Karpas-422 (cell line): ENCODE results near the gene RSU1. TPM values are rescaled to one million over a fixed set of nuclear protein-coding genes. Genes with fewer than 3 reads are reported as not detected.

Experiments used
- DNase-seq: peaks from one replicate; pipeline ENCODE4 v3.0.0-alpha.2; 2015
- H2AFZ ChIP-seq: fragments of 200-600 bp; sonication (generic); 2 replicates; pipeline ENCODE4 v1.6.1; 2014; ENCODE audit warnings: antibody characterized with exemption, low read length, mixed read lengths
- H3K27ac ChIP-seq: fragments of 200-600 bp; sonication (generic); 2 replicates; pipeline ENCODE4 v1.5.1; 2014; ENCODE audit warnings: mild to moderate bottlenecking, low read length, moderate library complexity
- H3K27me3 ChIP-seq: fragments of 200-600 bp; sonication (generic); 2 replicates; pipeline ENCODE4 v1.6.1; 2014; ENCODE audit warnings: low read length, mixed read lengths
- H3K36me3 ChIP-seq: fragments of 200-600 bp; sonication (generic); 2 replicates; pipeline ENCODE4 v1.6.1; 2014; ENCODE audit warnings: low read length, mixed read lengths; ENCODE audit not compliant: insufficient read depth
- H3K4me1 ChIP-seq: fragments of 200-600 bp; sonication (generic); 2 replicates; pipeline ENCODE4 v1.6.1; 2014; ENCODE audit warnings: mild to moderate bottlenecking, low read length, mixed read lengths
- H3K4me2 ChIP-seq: fragments of 200-600 bp; sonication (generic); 2 replicates; pipeline ENCODE4 v1.6.1; 2014; ENCODE audit warnings: low read length, low read depth, mild to moderate bottlenecking; ENCODE audit not compliant: poor library complexity, severe bottlenecking
- H3K4me3 ChIP-seq: fragments of 200-600 bp; sonication (generic); 2 replicates; pipeline ENCODE4 v1.5.1; 2014; ENCODE audit warnings: mild to moderate bottlenecking, antibody characterized with exemption, low read length, mixed read lengths
- H3K79me2 ChIP-seq: fragments of 200-600 bp; sonication (generic); 2 replicates; pipeline ENCODE4 v1.6.1; 2014; ENCODE audit warnings: mild to moderate bottlenecking, low read length, mixed read lengths
- H3K9ac ChIP-seq: fragments of 200-600 bp; sonication (generic); 2 replicates; pipeline ENCODE4 v1.6.0; 2014; ENCODE audit warnings: low read length
- H3K9me2 ChIP-seq: fragments of 200-600 bp; sonication (generic), shearing (Covaris generic); replicated peaks from 2 replicates; pipeline ENCODE4 v1.6.0; 2014; ENCODE audit warnings: mild to moderate bottlenecking, low read length, moderate library complexity; ENCODE audit not compliant: insufficient read depth
- H3K9me3 ChIP-seq: fragments of 300-700, 200-600 bp; sonication (generic); 2 replicates; pipeline ENCODE4 v1.6.1; 2014; ENCODE audit warnings: low read length, mixed read lengths
- H4K20me1 ChIP-seq: fragments of 200-600 bp; sonication (generic); 2 replicates; pipeline ENCODE4 v1.6.1; 2014; ENCODE audit warnings: mild to moderate bottlenecking, antibody characterized with exemption, low read length, low read depth; ENCODE audit not compliant: insufficient read depth
- total RNA-seq: library from RNA; depleted of rRNA; stranded (reverse); fragments of >200 nt; shearing (Covaris generic); gene quantifications from 2 replicates; pipeline ENCODE4 v1.2.3, GENCODE V29; 2014; ENCODE audit warnings: low replicate concordance

Gene RSU1
- total RNA-seq, 1 experiment from 2014 or later, result 83.9 TPM

- Histone ChIP-seq H3K27me3 (no peaks in the 10 kb centered on the region), H3K4me1 (no peaks in the 10 kb centered on the region), H4K20me1 (no peaks in the 10 kb centered on the region), H3K4me3 (no peak overlapping the region), H3K9ac (no peak overlapping the region), H3K4me2 (no peak overlapping the region), H2AFZ (no peak overlapping the region), H3K27ac (no peak overlapping the region), H3K36me3 (no peaks in the 10 kb centered on the region), H3K9me2 (no peaks in the 10 kb centered on the region), H3K79me2 (no peaks in the 10 kb centered on the region), H3K9me3 (no peaks in the 10 kb centered on the region)
- peak; percentile 62 for DNase-seq
These were observed 204.9 kb downstream of the RSU1 start for GRCh38 chr10:16612115-16612980.

GRCh38 chr10:16611037-16611436, 206.2 kb downstream of the RSU1 start:
- no peak overlapping the region for H3K4me2 ChIP-seq
- no peaks in the 10 kb centered on the region for H3K9me2 ChIP-seq
- no peaks in the 10 kb centered on the region for H3K9me3 ChIP-seq
- no peak overlapping the region for H3K9ac ChIP-seq
- H3K79me2 ChIP-seq, result no peaks in the 10 kb centered on the region
- H3K27ac ChIP-seq, result no peak overlapping the region
- no peak overlapping the region for H3K4me3 ChIP-seq
- no peaks in the 10 kb centered on the region for H3K36me3 ChIP-seq
- H3K4me1 ChIP-seq, result no peaks in the 10 kb centered on the region
- no peaks in the 10 kb centered on the region for H3K27me3 ChIP-seq
- H2AFZ ChIP-seq, result no peak overlapping the region
- no peak for DNase-seq
- no peaks in the 10 kb centered on the region for H4K20me1 ChIP-seq

- Histone ChIP-seq H3K9me2 (no peaks in the 10 kb centered on the region), H3K79me2 (no peaks in the 10 kb centered on the region), H2AFZ (no peak overlapping the region), H3K4me3 (no peak overlapping the region), H3K4me1 (no peaks in the 10 kb centered on the region), H3K4me2 (no peak overlapping the region), H3K9ac (no peak overlapping the region), H3K36me3 (no peaks in the 10 kb centered on the region), H3K27me3 (no peaks in the 10 kb centered on the region), H3K9me3 (no peaks in the 10 kb centered on the region), H4K20me1 (no peaks in the 10 kb centered on the region), H3K27ac (no peak overlapping the region)
- no peak for DNase-seq
These were observed 208.0 kb downstream of the RSU1 start for GRCh38 chr10:16609211-16609610.

GRCh38 chr10:16606923-16607322, 210.3 kb downstream of the RSU1 start:
- H3K79me2 ChIP-seq, result no peaks in the 10 kb centered on the region
- no peaks in the 10 kb centered on the region for H3K9me3 ChIP-seq
- H3K4me1 ChIP-seq, result no peaks in the 10 kb centered on the region

GRCh38 chr10:16606421-16606820, 210.8 kb downstream of the RSU1 start:
- H3K9ac ChIP-seq, result no peak overlapping the region
- H3K27me3 ChIP-seq, result no peaks in the 10 kb centered on the region
- no peak overlapping the region for H3K4me2 ChIP-seq
- H3K79me2 ChIP-seq, result no peaks in the 10 kb centered on the region
- no peak overlapping the region for H3K4me3 ChIP-seq
- H2AFZ ChIP-seq, result no peak overlapping the region
- H3K27ac ChIP-seq, result no peak overlapping the region
- H3K9me3 ChIP-seq, result no peaks in the 10 kb centered on the region
- no peaks in the 10 kb centered on the region for H4K20me1 ChIP-seq
- no peaks in the 10 kb centered on the region for H3K4me1 ChIP-seq
- no peaks in the 10 kb centered on the region for H3K36me3 ChIP-seq
- no peak for DNase-seq
- H3K9me2 ChIP-seq, result no peaks in the 10 kb centered on the region

More at GRCh38 chr10:16606923-16607322, 210.3 kb downstream of the RSU1 start:
- no peaks in the 10 kb centered on the region for H3K9me2 ChIP-seq
- H4K20me1 ChIP-seq, result no peaks in the 10 kb centered on the region
- H3K36me3 ChIP-seq, result no peaks in the 10 kb centered on the region
- no peak overlapping the region for H3K27ac ChIP-seq
- H3K4me3 ChIP-seq, result no peak overlapping the region
- DNase-seq, result no peak
- no peak overlapping the region for H3K9ac ChIP-seq
- H3K4me2 ChIP-seq, result no peak overlapping the region
- no peaks in the 10 kb centered on the region for H3K27me3 ChIP-seq
- H2AFZ ChIP-seq, result no peak overlapping the region

GRCh38 chr10:16603308-16603707, 213.9 kb downstream of the RSU1 start:
- no peaks in the 10 kb centered on the region for H3K36me3 ChIP-seq
- no peaks in the 10 kb centered on the region for H3K4me1 ChIP-seq
- no peaks in the 10 kb centered on the region for H3K9me3 ChIP-seq
- H3K27me3 ChIP-seq, result no peaks in the 10 kb centered on the region
- no peaks in the 10 kb centered on the region for H4K20me1 ChIP-seq
- no peaks in the 10 kb centered on the region for H3K9me2 ChIP-seq
- no peak overlapping the region for H3K4me3 ChIP-seq
- H3K79me2 ChIP-seq, result no peaks in the 10 kb centered on the region
- no peak overlapping the region for H3K27ac ChIP-seq
- no peak overlapping the region for H3K9ac ChIP-seq
- DNase-seq, result no peak
- no peak overlapping the region for H3K4me2 ChIP-seq
- no peak overlapping the region for H2AFZ ChIP-seq

GRCh38 chr10:16602104-16602775, 215.0 kb downstream of the RSU1 start:
- Histone ChIP-seq H3K9me2 (no peaks in the 10 kb centered on the region), H3K4me2 (no peak overlapping the region), H3K9me3 (no peaks in the 10 kb centered on the region), H3K27me3 (no peaks in the 10 kb centered on the region), H3K4me1 (no peaks in the 10 kb centered on the region), H3K36me3 (no peaks in the 10 kb centered on the region), H3K4me3 (no peak overlapping the region), H2AFZ (no peak overlapping the region), H3K27ac (no peak overlapping the region), H3K9ac (no peak overlapping the region), H3K79me2 (no peaks in the 10 kb centered on the region), H4K20me1 (no peaks in the 10 kb centered on the region)
- no peak for DNase-seq

GRCh38 chr10:16599662-16600061, 217.6 kb downstream of the RSU1 start:
- Histone ChIP-seq H3K9me3 (no peaks in the 10 kb centered on the region), H3K27ac (no peak overlapping the region), H3K4me1 (no peaks in the 10 kb centered on the region), H4K20me1 (no peaks in the 10 kb centered on the region), H3K9me2 (no peaks in the 10 kb centered on the region), H3K27me3 (no peaks in the 10 kb centered on the region), H3K79me2 (no peaks in the 10 kb centered on the region), H2AFZ (no peak overlapping the region), H3K36me3 (no peaks in the 10 kb centered on the region), H3K4me3 (no peak overlapping the region), H3K9ac (no peak overlapping the region), H3K4me2 (no peak overlapping the region)
- DNase-seq, result no peak
